AG20443 (cell line): Measurements from ENCODE around the gene ZNF418.
A peak's percentile ranks its signal among the peaks of the same experiment; 100 is the strongest.
"Not testable (repeated sequence)": the region's sequence is repeated elsewhere in the genome, so short reads cannot be mapped to it uniquely, and the experiment has no call there.

Source experiments
- DNase-seq: peaks from one replicate; pipeline ENCODE4 v3.0.0; 2012; ENCODE audit warnings: low spot score, mixed read lengths

ZNF418 gene

GRCh38 chr19:57888560-57889231, 46.5 kb downstream of the ZNF418 start, which contains the start of gene ZNF814:
Gene ZNF814 (minus strand): TSS chr19:57889037. CDS start chr19:57888802, 235 bp downstream.
- DNase-seq: peak; percentile 70

DNA sequence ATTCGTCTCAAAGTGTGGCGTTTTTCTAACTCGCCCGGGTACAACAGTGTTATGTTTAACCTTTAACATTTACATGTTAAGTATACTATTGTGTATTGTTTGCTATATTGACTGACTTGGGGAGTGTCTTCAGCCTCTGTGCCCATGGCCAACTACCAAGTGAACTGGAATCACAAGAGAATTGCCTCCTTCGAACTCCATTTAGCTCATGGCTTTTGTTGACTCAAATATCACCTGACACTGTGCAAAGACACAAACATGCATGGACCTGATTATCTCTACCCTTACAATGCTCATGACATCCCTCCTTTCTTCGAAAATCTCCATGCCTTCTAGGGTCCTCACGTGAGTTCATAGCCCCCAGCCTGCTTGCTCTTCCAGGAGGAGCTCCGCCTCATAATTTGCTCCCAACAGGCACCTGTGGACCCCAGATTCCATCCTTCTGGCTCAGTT, 47.1 kb downstream of the ZNF418 start:
- DNase-seq: peak; percentile 9

- DNase-seq: no peak
Observed at GRCh38 chr19:57887195-57887941, 47.8 kb downstream of the ZNF418 start.

- no peak for DNase-seq
Observed at GRCh38 chr19:57886046-57886445, 49.2 kb downstream of the ZNF418 start.

GRCh38 chr19:57873883-57874799, 61.1 kb downstream of the ZNF418 start:
- DNase-seq: not testable (repeated sequence)

DNA sequence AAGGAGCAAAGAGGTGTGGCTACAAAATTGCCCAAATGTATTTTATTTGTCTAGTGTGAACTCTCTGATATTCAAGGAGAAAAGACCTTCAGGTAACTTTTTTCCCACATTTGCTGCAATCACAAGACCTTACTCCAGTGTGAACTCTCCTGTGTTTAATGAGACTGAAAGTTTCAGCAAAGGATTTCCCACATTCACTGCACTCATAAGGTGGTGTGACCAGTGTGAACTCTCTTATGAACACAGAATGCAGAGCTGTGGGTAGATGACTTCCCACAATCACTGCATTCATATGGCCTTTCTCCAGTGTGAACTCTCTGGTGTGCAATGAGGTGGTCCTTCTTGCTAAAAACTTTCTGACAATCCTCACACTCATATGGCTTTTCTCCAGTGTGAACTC, 62.8 kb downstream of the ZNF418 start:
- DNase-seq: no peak
